IMR-90 (cell line): ENCODE measurements around the gene TUBB4A. TPM values are rescaled to one million over a fixed set of nuclear protein-coding genes. Genes with fewer than 3 reads are reported as not detected.

Experiments
- ATAC-seq: fragments of 200-7000 bp; cut with Tn5 transposase; 2 replicates; pipeline ENCODE4 v1.9.1; 2020; ENCODE audit warnings: low read depth, mild to moderate bottlenecking, moderate library complexity
- BruUV-seq: library from RNA; stranded (reverse); fragments of 400-500 nt; replicated peaks from 2 replicates; lab custom pipeline; 2021; lab: Mats Ljungman, UMichigan
- CTCF ChIA-PET: fragments of 300-600 bp; formaldehyde crosslinking; extraction: SDS; loops from one replicate; lab custom pipeline; 2021; ENCODE audit warnings: antibody characterized with exemption; lab: Yijun Ruan, JAX
- POLR2A ChIA-PET: fragments of 300-600 bp; sonication (Branson Sonifier 250); formaldehyde crosslinking; loops from one replicate; lab custom pipeline; 2022; ENCODE audit warnings: antibody characterized with exemption; ENCODE audit not compliant: unreplicated experiment; lab: Charles Lee
- DNase-seq: peaks from one replicate; pipeline ENCODE4 v3.0.0; 2013
- H2AFZ ChIP-seq: replicated peaks from 2 replicates; pipeline ENCODE3; 2013; ENCODE audit warnings: low read length, mild to moderate bottlenecking; ENCODE audit not compliant: poor library complexity
- H2AK5ac ChIP-seq: 2 replicates; pipeline ENCODE4 v1.6.1; 2013; ENCODE audit warnings: low read depth, low read length, inconsistent platforms
- H2AK9ac ChIP-seq: replicated peaks from 2 replicates; pipeline ENCODE3; 2013; ENCODE audit warnings: mild to moderate bottlenecking, low read depth, low read length, moderate library complexity; ENCODE audit not compliant: poor library complexity
- H2BK120ac ChIP-seq: 2 replicates; pipeline ENCODE4 v1.6.1; 2013; ENCODE audit warnings: low read depth, low read length, inconsistent platforms
- H2BK15ac ChIP-seq: 3 replicates; pipeline ENCODE4 v1.6.1; 2013; ENCODE audit warnings: low read depth, low read length, inconsistent platforms
- H2BK20ac ChIP-seq: 2 replicates; pipeline ENCODE4 v1.6.1; 2013; ENCODE audit warnings: low read depth, mild to moderate bottlenecking, inconsistent platforms, low read length, moderate library complexity
- H2BK5ac ChIP-seq: 2 replicates; pipeline ENCODE4 v1.6.1; 2013; ENCODE audit warnings: mild to moderate bottlenecking, low read depth, low read length, inconsistent platforms; ENCODE audit not compliant: poor library complexity, severe bottlenecking
- H3K14ac ChIP-seq: replicated peaks from 2 replicates; pipeline ENCODE4 v1.6.1; 2013; ENCODE audit warnings: low read depth, low read length, inconsistent platforms
- H3K18ac ChIP-seq: 2 replicates; pipeline ENCODE4 v1.6.1; 2013; ENCODE audit warnings: low read depth, low read length, control low read depth
- H3K23ac ChIP-seq: 2 replicates; pipeline ENCODE4 v1.6.1; 2013; ENCODE audit warnings: low read depth, low read length, inconsistent platforms
- H3K27ac ChIP-seq: 2 replicates; pipeline ENCODE4 v1.5.1; 2013; ENCODE audit warnings: mild to moderate bottlenecking, control low read depth, low read length; ENCODE audit not compliant: insufficient read depth
- H3K27me3 ChIP-seq: 2 replicates; pipeline ENCODE4 v1.6.1; 2013; ENCODE audit warnings: low read length; ENCODE audit not compliant: control insufficient read depth, insufficient read depth
- H3K36me3 ChIP-seq: 2 replicates; pipeline ENCODE4 v1.6.1; 2013; ENCODE audit warnings: low read length, mixed read lengths; ENCODE audit not compliant: control insufficient read depth, insufficient read depth
- H3K4ac ChIP-seq: 2 replicates; pipeline ENCODE4 v1.6.1; 2013; ENCODE audit warnings: low read depth, low read length, inconsistent platforms
- H3K4me1 ChIP-seq: 2 replicates; pipeline ENCODE4 v1.6.1; 2013; ENCODE audit warnings: low read length, mixed read lengths; ENCODE audit not compliant: control insufficient read depth, insufficient read depth
- H3K4me2 ChIP-seq: 2 replicates; pipeline ENCODE4 v1.6.1; 2013; ENCODE audit warnings: low read depth, mild to moderate bottlenecking, control low read depth, low read length, moderate library complexity
- H3K4me3 ChIP-seq: 2 replicates; pipeline ENCODE4 v1.5.1; 2013; ENCODE audit warnings: low read depth, mild to moderate bottlenecking, control low read depth, low read length, moderate library complexity; ENCODE audit not compliant: insufficient read depth
- H3K56ac ChIP-seq: 2 replicates; pipeline ENCODE4 v1.6.1; 2013; ENCODE audit warnings: low read length, inconsistent platforms; ENCODE audit not compliant: insufficient read depth; ENCODE audit errors: extremely low read depth
- H3K79me1 ChIP-seq, 2 experiments: 2 replicates each; pipeline ENCODE4 v1.6.1; 2013; ENCODE audit warnings: low read length in 2 of 2, inconsistent platforms in 1 of 2, low read depth in 1 of 2
- H3K9ac ChIP-seq: 2 replicates; pipeline ENCODE4 v1.6.1; 2013; ENCODE audit warnings: low read depth, low read length, control low read depth
- H3K9me1 ChIP-seq: 2 replicates; pipeline ENCODE4 v1.6.1; 2013; ENCODE audit warnings: low read length, inconsistent platforms; ENCODE audit not compliant: insufficient read depth
- H3K9me3 ChIP-seq: 2 replicates; pipeline ENCODE4 v1.6.1; 2013; ENCODE audit warnings: low read length; ENCODE audit not compliant: control insufficient read depth, insufficient read depth
- H4K20me1 ChIP-seq: 2 replicates; pipeline ENCODE4 v1.6.1; 2013; ENCODE audit warnings: low read length, inconsistent platforms; ENCODE audit not compliant: insufficient read depth
- H4K5ac ChIP-seq: 2 replicates; pipeline ENCODE4 v1.6.1; 2013; ENCODE audit warnings: mild to moderate bottlenecking, low read depth, low read length, control low read depth
- H4K8ac ChIP-seq, 2 experiments: 2 replicates each; pipeline ENCODE4 v1.6.1; 2013; ENCODE audit warnings: low read depth in 2 of 2, low read length in 2 of 2, control low read depth in 1 of 2, inconsistent platforms in 1 of 2
- H4K91ac ChIP-seq: 2 replicates; pipeline ENCODE4 v1.6.1; 2013; ENCODE audit warnings: low read depth, low read length, inconsistent platforms; ENCODE audit not compliant: insufficient read depth
- CEBPB ChIP-seq: IDR thresholded peaks from 2 replicates; pipeline ENCODE4 v1.6.1; 2012; ENCODE audit warnings: low read depth, low read length, improper control_type of control experiment
- CHD1 ChIP-seq: IDR thresholded peaks from 2 replicates; pipeline ENCODE4 v1.6.1; 2012; ENCODE audit warnings: low read depth, low read length, improper control_type of control experiment
- ELK1 ChIP-seq: fragments of 150-350 bp; IDR thresholded peaks from 2 replicates; pipeline ENCODE4 v1.6.1; 2016; ENCODE audit warnings: low read depth, mild to moderate bottlenecking, low read length, moderate library complexity, borderline replicate concordance
- FOS ChIP-seq: fragments of 150-350 bp; IDR thresholded peaks from 2 replicates; pipeline ENCODE4 v1.6.1; 2016; ENCODE audit warnings: low read depth, low read length
- MAFK ChIP-seq: IDR thresholded peaks from 2 replicates; pipeline ENCODE4 v1.6.1; 2012; ENCODE audit warnings: low read depth, low read length, improper control_type of control experiment
- MAZ ChIP-seq: IDR thresholded peaks from 2 replicates; pipeline ENCODE4 v1.6.1; 2012; ENCODE audit warnings: low read depth, mild to moderate bottlenecking, low read length, improper control_type of control experiment, moderate library complexity, borderline replicate concordance
- MXI1 ChIP-seq: IDR thresholded peaks from 2 replicates; pipeline ENCODE4 v1.6.1; 2012; ENCODE audit warnings: low read depth, mild to moderate bottlenecking, low read length, moderate library complexity, borderline replicate concordance
- NFE2L2 ChIP-seq: fragments of 150-350 bp; IDR thresholded peaks from 2 replicates; pipeline ENCODE4 v1.6.1; 2016; ENCODE audit warnings: low read depth, mild to moderate bottlenecking, low read length
- POLR2A ChIP-seq: IDR thresholded peaks from 2 replicates; pipeline ENCODE4 v1.6.1; 2012; ENCODE audit warnings: mild to moderate bottlenecking, low read depth, low read length
- RAD21 ChIP-seq: IDR thresholded peaks from 2 replicates; pipeline ENCODE4 v1.6.1; 2012; ENCODE audit warnings: low read length, improper control_type of control experiment
- RCOR1 ChIP-seq: IDR thresholded peaks from 2 replicates; pipeline ENCODE4 v1.6.1; 2012; ENCODE audit warnings: mild to moderate bottlenecking, low read length, improper control_type of control experiment; ENCODE audit not compliant: insufficient replicate concordance
- SMC3 ChIP-seq: fragments of 150-350 bp; IDR thresholded peaks from 2 replicates; pipeline ENCODE4 v1.6.1; 2016; ENCODE audit warnings: low read depth, mild to moderate bottlenecking, antibody characterized with exemption, low read length, moderate library complexity
- USF2 ChIP-seq: fragments of 150-350 bp; IDR thresholded peaks from 2 replicates; pipeline ENCODE4 v1.6.1; 2017; ENCODE audit warnings: mild to moderate bottlenecking, antibody characterized with exemption, low read length, low read depth
- WGBS, 2 experiments: methylation state at CpG; one replicate each; pipeline versions ENCODE4 v1.1.5 to v1.1.7; 2013; ENCODE audit warnings: missing lambda C conversion rate in 2 of 2; ENCODE audit not compliant: insufficient read length in 1 of 2; ENCODE audit errors: extremely low coverage in 2 of 2; 5-methylcytosine and 5-hydroxymethylcytosine counted together
- dilution Hi-C: fragments of 300-500 bp; cut with HindIII; formaldehyde crosslinking; loops from one replicate; pipeline ENCODE4 v1.14.3; 2018; ENCODE audit warnings: low sequenced_read_pairs; ENCODE audit not compliant: unreplicated experiment
- in situ Hi-C: fragments of 300-500 bp; cut with MboI; formaldehyde crosslinking; loops from 3 replicates; pipeline ENCODE4 v1.14.3; 2019; ENCODE audit warnings: low sequenced_read_pairs, inconsistent platforms, mixed read lengths
- intact Hi-C: fragments of 100-400 bp; cut with micrococcal nuclease; formaldehyde crosslinking; loops from 2 replicates; pipeline ENCODE4 v1.10.0; 2022
- polyA plus RNA-seq, 3 experiments: library from polyadenylated mRNA; depleted of rRNA; stranded (reverse); fragments of >200 nt; gene quantifications; 2 replicates each; pipeline ENCODE4 v1.2.3, GENCODE V29; 2012; ENCODE audit warnings: low replicate concordance in 1 of 3
- total RNA-seq: library from RNA; depleted of rRNA; stranded (reverse); fragments of >200 nt; gene quantifications from 2 replicates; pipeline ENCODE4 v1.2.3, GENCODE V29; 2012

Gene TUBB4A
- total and polyA plus RNA-seq, 2 of the 4 experiments (the other 2 are of a cell fraction), result not detected

GRCh38 chr19:6519289-6519688 lies 17.2 kb upstream of the TUBB4A start (continued):
- TF ChIP-seq ELK1 (no peak), SMC3 (no peak)

GRCh38 chr19:6518145-6518911 lies 16.2 kb upstream of the TUBB4A start:
- H2AFZ ChIP-seq, result no peak overlapping the region
- ChIA-PET POLR2A (no interaction called here), CTCF (no interaction called here)
- H3K14ac ChIP-seq, result no peak overlapping the region
- no peak overlapping the region for H3K4ac ChIP-seq
- H3K4me1 ChIP-seq, result no peaks in the 10 kb centered on the region
- WGBS, 2 experiments, result 50% methylated on average over 2 of the region's 14 CpGs; no CpG with 5 or more reads in 1 of the 2 experiments
- no peak overlapping the region for H4K8ac ChIP-seq
- H3K4me2 ChIP-seq, result no peak overlapping the region
- H3K36me3 ChIP-seq, result no peaks in the 10 kb centered on the region
- in situ Hi-C loops, result loop anchor here (5.0 to 10.0 kb wide), 2 partner anchors 216 to 344 kb away; partner anchors contain the start of genes GPR108 and TRIP10
- H3K56ac ChIP-seq, result no peak overlapping the region
- no TSS peak for BruUV-seq
- H3K23ac ChIP-seq, result no peak overlapping the region
- H2AK9ac ChIP-seq, result no peak overlapping the region
- H3K4me3 ChIP-seq, result no peak overlapping the region
- no peak overlapping the region for H2BK5ac ChIP-seq
- no peak overlapping the region for H3K9ac ChIP-seq
- H2AK5ac ChIP-seq, result no peak overlapping the region
- ATAC-seq (no peak), DNase-seq (no peak)
- H3K79me1 ChIP-seq, result no peaks in the 10 kb centered on the region
- no peak overlapping the region for H2BK120ac ChIP-seq
- no peak overlapping the region for H4K91ac ChIP-seq
- H2BK15ac ChIP-seq, result no peak overlapping the region
- no peaks in the 10 kb centered on the region for H4K20me1 ChIP-seq
- H3K18ac ChIP-seq, result no peak overlapping the region
- H3K9me3 ChIP-seq, result no peaks in the 10 kb centered on the region
- intact Hi-C loops, result no loop called here
- dilution Hi-C loops, result no loop called here
- no peak overlapping the region for H4K5ac ChIP-seq
- H3K27me3 ChIP-seq, result no peaks in the 10 kb centered on the region
- H3K27ac ChIP-seq, result no peak overlapping the region
- 0 out of 2 replicates have a peak, but pooled peaks cover 2% of the 10 kb centered on the region for H3K9me1 ChIP-seq
- H2BK20ac ChIP-seq, result no peak overlapping the region
- TF ChIP-seq MAFK (no peak), USF2 (no peak), MXI1 (no peak), MAZ (no peak), ELK1 (no peak), CHD1 (no peak), POLR2A (no peak), RAD21 (no peak), NFE2L2 (no peak), CEBPB (no peak), FOS (no peak), SMC3 (no peak), RCOR1 (no peak)
